Activated B cell treated with CpG ODN at 0.5 μM for 24 hours (primary cell): Measurements from ENCODE around the gene MICU1. TPM values are rescaled to one million over a fixed set of nuclear protein-coding genes. Genes with fewer than 3 reads are reported as not detected.

Experiments
- ATAC-seq: fragments of 200-7000 bp; cut with Tn5 transposase; one replicate; pipeline ENCODE4 v1.10.0; 2021; ENCODE audit warnings: low read depth, mild to moderate bottlenecking, moderate library complexity
- CTCF ChIA-PET: fragments of 350-600 bp; sonication (Branson Sonifier 250); formaldehyde crosslinking; loops from one replicate; lab custom pipeline; 2021; ENCODE audit warnings: antibody characterized with exemption; lab: Charles Lee
- POLR2A ChIA-PET: fragments of 350-600 bp; sonication (Branson Sonifier 250); formaldehyde crosslinking; loops from one replicate; lab custom pipeline; 2021; ENCODE audit warnings: antibody characterized with exemption; lab: Charles Lee
- DNase-seq: peaks from one replicate; pipeline ENCODE4 v3.0.0; 2022
- H3K27ac Mint-ChIP-seq: one replicate; pipeline ENCODE4 v1.8.0; 2020; ENCODE audit warnings: mixed read lengths
- H3K27me3 Mint-ChIP-seq: one replicate; pipeline ENCODE4 v1.8.0; 2021; ENCODE audit warnings: mixed read lengths
- H3K36me3 Mint-ChIP-seq: one replicate; pipeline ENCODE4 v1.8.0; 2021; ENCODE audit warnings: low read depth, mixed read lengths
- H3K4me1 Mint-ChIP-seq: one replicate; pipeline ENCODE4 v1.8.0; 2021; ENCODE audit warnings: mixed read lengths
- H3K4me3 Mint-ChIP-seq: one replicate; pipeline ENCODE4 v1.8.0; 2020; ENCODE audit warnings: mild to moderate bottlenecking, mixed read lengths
- H3K9me3 Mint-ChIP-seq: one replicate; pipeline ENCODE4 v1.8.0; 2020; ENCODE audit warnings: mixed read lengths
- CTCF ChIP-seq: fragments of 200-600 bp; IDR thresholded peaks from one replicate; pipeline ENCODE4 v1.8.0; 2022; ENCODE audit warnings: antibody characterized with exemption, mild to moderate bottlenecking
- intact Hi-C: fragments of 100-400 bp; cut with micrococcal nuclease; formaldehyde crosslinking; loops from one replicate; pipeline ENCODE4 v1.15.1; 2024
- total RNA-seq: library from RNA; stranded (reverse); gene quantifications from 2 replicates; pipeline ENCODE4 v1.2.3, GENCODE V29; 2022

Gene MICU1
- total RNA-seq, 1 donor from 2014 or later: 27.4 TPM

GRCh38 chr10:72511459-72511858 is 114.4 kb downstream of the MICU1 start:
- intact Hi-C loops: no loop called here
- CTCF ChIA-PET: no interaction called here
- no peaks in the 10 kb centered on the region for H3K27me3 Mint-ChIP-seq
- TF ChIP-seq CTCF: no peak
- no peak for ATAC-seq
- no peak overlapping the region for H3K27ac Mint-ChIP-seq
- peaks cover 4% of the 10 kb centered on the region for H3K4me1 Mint-ChIP-seq
- H3K4me3 Mint-ChIP-seq: no peak overlapping the region
- H3K9me3 Mint-ChIP-seq: peaks cover 22% of the 10 kb centered on the region
- POLR2A ChIA-PET: no interaction called here
- peaks cover 25% of the 10 kb centered on the region for H3K36me3 Mint-ChIP-seq
- no peak for DNase-seq

- TF ChIP-seq CTCF: no peak
- ChIA-PET POLR2A (no interaction called here), CTCF (no interaction called here)
- H3K4me3 Mint-ChIP-seq: no peak overlapping the region
- no peaks in the 10 kb centered on the region for H3K27me3 Mint-ChIP-seq
- H3K4me1 Mint-ChIP-seq: peaks cover 4% of the 10 kb centered on the region
- no peak for DNase-seq
- peaks cover 18% of the 10 kb centered on the region for H3K9me3 Mint-ChIP-seq
- peaks cover 31% of the 10 kb centered on the region for H3K36me3 Mint-ChIP-seq
- no peak overlapping the region for H3K27ac Mint-ChIP-seq
- intact Hi-C loops: no loop called here
- no peak for ATAC-seq
Measured at GRCh38 chr10:72509941-72510340, 115.9 kb downstream of the MICU1 start.

- ChIA-PET CTCF (no interaction called here), POLR2A (no interaction called here)
- Mint-ChIP-seq H3K4me3 (no peak overlapping the region), H3K27ac (no peak overlapping the region), H3K4me1 (peaks cover 4% of the 10 kb centered on the region), H3K9me3 (peaks cover 14% of the 10 kb centered on the region), H3K27me3 (no peaks in the 10 kb centered on the region), H3K36me3 (peaks cover 31% of the 10 kb centered on the region)
- DNase-seq: no peak
- no peak for TF ChIP-seq CTCF
- intact Hi-C loops: no loop called here
- ATAC-seq: no peak
Measured at GRCh38 chr10:72509206-72509799, 116.6 kb downstream of the MICU1 start.

- H3K4me3 Mint-ChIP-seq: no peak overlapping the region
- DNase-seq (no peak), ATAC-seq (no peak)
- H3K27ac Mint-ChIP-seq: no peak overlapping the region
- TF ChIP-seq CTCF: no peak
- peaks cover 11% of the 10 kb centered on the region for H3K9me3 Mint-ChIP-seq
- intact Hi-C loops: no loop called here
- peaks cover 4% of the 10 kb centered on the region for H3K4me1 Mint-ChIP-seq
- POLR2A ChIA-PET: no interaction called here
- peaks cover 28% of the 10 kb centered on the region for H3K36me3 Mint-ChIP-seq
- CTCF ChIA-PET: no interaction called here
- H3K27me3 Mint-ChIP-seq: no peaks in the 10 kb centered on the region
Measured at GRCh38 chr10:72508033-72508432, 117.8 kb downstream of the MICU1 start.

GRCh38 chr10:72506474-72506873 is 119.4 kb downstream of the MICU1 start:
- DNase-seq: no peak

More at GRCh38 chr10:72506474-72506873, 119.4 kb downstream of the MICU1 start:
- TF ChIP-seq CTCF: no peak
- no peak for ATAC-seq
- Mint-ChIP-seq H3K4me1 (peaks cover 4% of the 10 kb centered on the region), H3K4me3 (no peak overlapping the region), H3K27ac (no peak overlapping the region), H3K36me3 (peaks cover 26% of the 10 kb centered on the region), H3K9me3 (peaks cover 10% of the 10 kb centered on the region), H3K27me3 (no peaks in the 10 kb centered on the region)
- intact Hi-C loops: no loop called here
- POLR2A ChIA-PET: no interaction called here
- CTCF ChIA-PET: no interaction called here
